GM12875 (cell line): Measurements from ENCODE around the gene GLI1.
"Not testable (repeated sequence)": the region's sequence is repeated elsewhere in the genome, so short reads cannot be mapped to it uniquely, and the experiment has no call there.

Experiments used
- H3K4me3 ChIP-seq: one replicate; pipeline ENCODE4 v1.5.1; 2011; ENCODE audit warnings: low read depth, low read length, control low read depth
- TF ChIP-seq, protein P1 (sequence below): IDR thresholded peaks from 2 replicates; pipeline ENCODE4 v1.5.1; 2011; ENCODE audit warnings: low read depth, mild to moderate bottlenecking, control low read depth, inconsistent platforms, low read length, moderate library complexity, borderline replicate concordance; ENCODE audit not compliant: insufficient read depth

The GLI1 gene

DNA sequence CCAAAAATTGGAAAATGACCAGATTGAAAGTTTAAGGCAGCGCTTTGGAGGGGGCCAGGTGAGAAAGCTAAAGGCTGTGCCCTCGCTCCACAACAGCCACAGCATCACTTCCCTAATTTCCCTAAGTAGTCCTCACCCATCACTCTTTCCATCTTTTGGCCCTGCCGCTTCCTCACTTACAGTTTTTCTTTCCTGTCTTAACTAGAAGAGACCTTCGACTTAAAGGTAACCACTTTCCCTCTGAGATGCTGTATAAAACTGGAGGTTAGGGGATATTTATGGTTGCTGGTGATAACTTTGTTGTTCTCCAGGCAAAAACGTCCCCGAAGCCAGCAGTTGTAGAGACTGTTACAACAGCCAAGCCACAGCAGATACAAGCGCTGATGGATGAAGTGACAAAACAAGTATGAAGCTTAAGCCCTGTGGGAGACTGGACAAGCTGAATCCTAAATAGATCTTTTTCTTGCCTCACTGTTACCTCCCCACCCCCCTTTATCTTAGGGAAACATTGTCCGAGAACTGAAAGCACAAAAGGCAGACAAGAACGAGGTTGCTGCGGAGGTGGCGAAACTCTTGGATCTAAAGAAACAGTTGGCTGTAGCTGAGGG, 56.5 kb downstream of the GLI1 start:
- H3K4me3 ChIP-seq = no peak overlapping the region
- TF ChIP-seq, protein P1, sequence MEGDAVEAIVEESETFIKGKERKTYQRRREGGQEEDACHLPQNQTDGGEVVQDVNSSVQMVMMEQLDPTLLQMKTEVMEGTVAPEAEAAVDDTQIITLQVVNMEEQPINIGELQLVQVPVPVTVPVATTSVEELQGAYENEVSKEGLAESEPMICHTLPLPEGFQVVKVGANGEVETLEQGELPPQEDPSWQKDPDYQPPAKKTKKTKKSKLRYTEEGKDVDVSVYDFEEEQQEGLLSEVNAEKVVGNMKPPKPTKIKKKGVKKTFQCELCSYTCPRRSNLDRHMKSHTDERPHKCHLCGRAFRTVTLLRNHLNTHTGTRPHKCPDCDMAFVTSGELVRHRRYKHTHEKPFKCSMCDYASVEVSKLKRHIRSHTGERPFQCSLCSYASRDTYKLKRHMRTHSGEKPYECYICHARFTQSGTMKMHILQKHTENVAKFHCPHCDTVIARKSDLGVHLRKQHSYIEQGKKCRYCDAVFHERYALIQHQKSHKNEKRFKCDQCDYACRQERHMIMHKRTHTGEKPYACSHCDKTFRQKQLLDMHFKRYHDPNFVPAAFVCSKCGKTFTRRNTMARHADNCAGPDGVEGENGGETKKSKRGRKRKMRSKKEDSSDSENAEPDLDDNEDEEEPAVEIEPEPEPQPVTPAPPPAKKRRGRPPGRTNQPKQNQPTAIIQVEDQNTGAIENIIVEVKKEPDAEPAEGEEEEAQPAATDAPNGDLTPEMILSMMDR = no peak

DNA sequence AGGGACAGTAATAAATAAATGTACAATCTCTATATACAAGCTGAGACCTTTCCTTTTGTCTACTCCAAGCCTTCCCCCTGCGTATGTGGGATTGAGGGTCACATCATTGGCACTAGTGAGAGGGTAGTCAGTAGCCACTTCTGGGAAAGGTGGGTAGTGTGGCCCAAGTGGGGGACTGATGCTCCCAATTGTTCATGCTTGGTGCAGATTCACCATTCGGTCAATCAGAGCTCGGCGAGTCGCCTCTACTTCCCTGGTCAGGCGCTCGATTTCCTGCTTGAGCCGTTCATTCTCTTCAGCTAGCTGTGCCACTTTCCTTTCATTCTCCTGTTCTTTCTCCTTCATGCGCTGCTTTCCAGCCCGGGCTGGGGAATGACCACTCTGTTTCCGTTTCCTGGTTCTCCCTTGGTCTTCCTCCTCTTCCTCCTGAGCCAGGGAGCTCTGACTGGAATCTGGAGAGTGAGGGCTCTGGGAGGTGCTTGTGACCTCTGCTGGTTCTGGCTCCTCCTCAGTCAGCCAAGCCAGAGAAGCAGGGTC, 57.1 kb downstream of the GLI1 start:
- no peak overlapping the region for H3K4me3 ChIP-seq
- TF ChIP-seq, protein P1 = no peak

DNA sequence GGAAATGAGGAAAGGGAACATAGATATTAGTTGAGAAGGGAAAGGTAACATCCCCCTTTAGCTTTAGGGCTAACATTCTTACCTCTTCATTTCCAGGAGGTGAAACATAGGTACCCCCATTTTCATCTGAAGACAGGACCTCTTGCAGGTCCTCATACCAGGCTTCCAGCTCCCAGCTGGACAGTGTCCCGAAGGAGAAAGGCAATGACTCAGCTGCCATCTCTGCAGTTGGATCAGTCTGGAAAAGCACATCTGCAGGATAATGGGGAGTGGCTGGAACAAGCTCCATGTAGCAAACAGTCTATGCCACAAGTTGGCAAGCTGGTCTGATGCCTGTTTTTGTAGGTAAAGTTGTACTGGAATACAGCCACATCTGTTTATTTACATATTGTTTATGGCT, 57.6 kb downstream of the GLI1 start:
- no peak overlapping the region for H3K4me3 ChIP-seq
- TF ChIP-seq, protein P1 = no peak

DNA sequence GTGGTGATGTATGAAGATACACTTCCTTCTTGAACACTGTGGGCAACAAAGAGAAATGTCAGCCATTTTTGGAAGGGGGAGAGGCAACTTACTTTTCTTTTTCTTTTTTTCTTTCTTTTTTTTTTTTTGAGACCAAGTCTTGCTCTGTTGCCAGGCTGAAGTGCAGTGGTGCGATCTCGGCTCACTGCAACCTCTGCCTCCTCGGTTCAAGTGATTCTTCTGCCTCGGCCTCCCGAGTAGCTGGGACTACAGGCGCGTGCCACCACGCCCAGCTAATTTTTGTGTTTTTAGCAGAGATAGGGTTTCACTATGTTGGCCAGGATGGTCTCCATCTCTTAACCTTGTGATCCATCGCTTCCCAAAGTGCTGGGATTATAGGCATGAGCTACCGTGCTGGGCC, 58.1 kb downstream of the GLI1 start:
- not testable (repeated sequence) for H3K4me3 ChIP-seq

DNA sequence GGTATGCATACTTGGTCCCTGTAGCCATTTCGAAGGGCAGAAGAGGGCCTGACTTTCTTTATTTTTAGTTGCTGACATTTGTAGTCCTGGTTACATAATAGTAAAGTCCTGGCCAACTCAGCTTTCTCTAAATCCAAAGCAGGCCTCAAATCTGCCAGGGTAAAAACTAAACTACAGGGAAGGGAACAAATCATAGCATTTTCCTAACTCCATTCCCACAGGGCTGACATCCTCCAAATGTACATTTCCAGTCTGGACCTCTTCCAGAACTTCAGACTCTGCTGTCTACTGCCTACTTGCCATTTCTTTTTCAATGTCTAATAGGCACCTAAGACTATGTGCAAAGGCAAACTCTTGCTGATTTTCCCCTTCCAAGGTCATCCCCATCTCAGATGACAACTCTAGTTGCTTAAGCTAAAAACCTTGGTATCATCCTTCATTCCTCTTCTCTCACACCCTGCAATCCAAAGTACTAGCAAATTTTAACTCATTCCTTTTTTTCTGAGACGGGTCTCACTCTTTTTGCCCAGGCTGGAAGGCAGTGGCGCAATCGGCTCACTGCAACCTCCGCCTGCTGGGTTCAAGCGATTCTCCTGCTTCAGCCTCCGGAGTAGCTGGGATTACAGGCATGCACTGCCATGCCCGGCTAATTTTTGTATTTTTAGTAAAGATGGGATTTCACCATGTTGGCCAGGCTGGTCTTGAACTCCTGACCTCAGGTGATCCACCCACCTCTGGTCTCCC, 58.8 kb downstream of the GLI1 start:
- TF ChIP-seq, protein P1 = no peak
- H3K4me3 ChIP-seq = no peak overlapping the region

DNA sequence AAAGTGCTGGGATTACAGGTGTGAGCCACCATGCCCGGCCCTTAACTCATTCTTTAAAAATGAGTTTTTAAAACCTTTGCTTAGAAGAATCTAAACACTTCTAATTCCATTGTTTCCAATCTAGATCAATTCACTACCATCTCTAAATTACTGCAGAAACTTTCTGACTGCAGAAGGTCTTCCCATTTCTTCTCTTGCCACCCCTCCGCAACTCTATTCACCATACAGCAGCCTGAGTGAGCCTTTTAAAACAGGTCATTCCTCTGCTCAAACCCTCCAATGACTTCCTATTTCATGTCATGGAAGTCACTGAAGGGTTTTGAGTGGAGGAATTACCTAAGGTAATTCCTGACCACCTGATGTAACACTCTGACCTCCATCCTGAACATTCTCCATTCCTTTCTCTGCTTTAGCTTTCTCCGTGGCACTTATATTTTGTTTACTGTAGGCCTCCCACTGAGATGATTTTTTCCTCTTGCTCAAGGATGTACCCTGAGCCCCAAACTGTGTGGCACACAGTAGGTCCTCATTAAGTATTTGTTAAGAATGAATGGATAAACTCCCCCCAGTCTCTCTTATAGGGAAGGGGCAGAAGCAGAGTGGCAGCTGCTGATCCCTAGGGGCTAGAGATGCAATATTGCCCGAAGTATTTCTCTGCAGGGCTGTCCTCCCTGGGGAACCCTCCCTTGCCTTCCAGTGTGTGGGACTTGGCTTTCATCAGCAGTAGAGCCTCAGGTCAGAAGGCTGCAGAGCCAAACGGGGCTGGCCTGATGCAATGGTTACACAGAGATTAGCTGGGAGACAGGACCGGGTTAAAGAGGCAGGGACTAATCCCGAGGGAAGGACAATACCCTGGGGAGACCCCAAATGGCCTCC, 59.6 kb downstream of the GLI1 start:
- TF ChIP-seq, protein P1 = no peak
- peak overlapping the region; percentile 75 for H3K4me3 ChIP-seq

DNA sequence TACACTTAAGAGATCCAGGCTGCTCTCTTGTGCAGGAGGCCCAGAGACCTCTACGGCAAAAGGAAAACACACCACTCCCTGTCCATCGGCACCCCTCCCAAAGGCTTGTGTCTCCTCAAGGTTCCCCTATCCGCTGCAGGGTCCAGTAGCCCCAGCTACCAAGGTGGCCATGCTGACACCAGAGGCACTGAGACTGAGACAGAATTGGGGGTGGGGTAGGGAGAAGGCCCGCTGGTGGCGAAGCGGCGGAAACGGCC, 60.1 kb downstream of the GLI1 start:
- TF ChIP-seq, protein P1 = no peak
- H3K4me3 ChIP-seq = peak overlapping the region; percentile 75
